ENCODE results near the gene COL4A6.

COL4A6 gene

DNA sequence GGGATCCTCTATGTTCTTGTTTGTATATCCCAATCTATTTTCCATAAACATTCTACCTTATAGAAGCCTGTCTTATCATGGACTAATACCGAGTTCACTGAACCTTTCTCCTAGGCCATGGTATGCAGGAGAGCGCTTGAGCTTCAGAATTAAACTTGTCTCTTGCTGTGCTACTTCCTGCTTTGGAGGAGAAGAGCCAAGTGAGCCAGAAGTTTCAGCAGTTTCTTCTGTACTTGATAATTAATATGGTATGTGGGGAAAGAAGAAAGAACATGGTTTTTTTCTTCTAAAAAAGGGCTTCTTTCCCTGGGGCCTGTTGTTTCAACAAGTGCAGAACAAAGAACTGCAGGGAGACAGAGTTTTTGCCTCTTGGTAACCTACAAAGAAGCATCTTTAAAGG is 173.8 kb downstream of the COL4A6 start:
- no peak for DNase-seq

DNA sequence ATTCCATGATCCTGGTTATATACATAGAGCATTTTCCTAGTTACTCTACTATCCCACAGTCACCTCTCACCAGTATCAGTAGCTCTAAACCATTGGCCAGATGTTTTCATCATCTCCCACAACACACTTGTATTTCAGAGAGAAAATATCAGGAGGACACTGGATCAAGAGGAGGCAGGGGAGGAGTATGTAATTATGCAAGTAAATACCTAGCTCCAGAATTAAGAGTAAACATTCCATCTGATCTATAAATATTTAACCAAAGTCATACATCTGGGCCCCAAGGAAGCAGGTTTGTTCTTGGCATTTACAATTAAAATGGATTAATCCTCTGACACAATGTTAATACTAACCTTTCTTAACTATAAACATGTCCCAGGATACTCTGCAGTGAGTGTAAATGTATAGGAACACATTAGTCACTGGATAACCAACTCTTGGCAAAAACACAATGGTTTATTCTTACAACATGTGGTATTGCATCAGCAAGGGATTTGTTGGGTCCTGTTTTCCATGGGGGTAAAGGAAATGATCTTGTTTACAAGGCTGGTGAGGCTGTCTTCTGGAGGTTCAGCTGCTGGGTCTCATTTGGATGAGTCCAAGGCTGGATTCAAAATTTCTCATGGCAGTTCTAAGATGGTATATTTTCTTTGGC is 176.5 kb downstream of the COL4A6 start:
- no peak for DNase-seq

DNA sequence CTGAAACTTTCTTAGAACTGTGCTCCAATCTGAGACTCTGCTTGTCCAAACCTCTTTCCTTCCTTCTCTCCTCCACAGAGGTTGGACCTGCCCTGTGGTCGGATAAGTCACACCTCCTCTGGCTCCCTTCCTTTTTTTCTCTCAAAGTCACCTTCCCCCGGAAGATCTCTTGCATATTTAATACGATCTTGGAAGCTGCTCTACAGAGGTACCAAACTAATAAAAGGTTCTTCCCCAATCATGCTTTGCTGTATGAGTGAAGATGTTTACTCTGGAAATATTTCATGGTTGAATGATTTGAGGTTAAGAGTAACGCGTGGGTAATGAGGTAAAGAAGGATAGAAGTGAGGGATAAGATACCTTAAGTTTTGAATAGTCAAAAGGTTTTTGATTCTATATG is 180.7 kb downstream of the COL4A6 start:
- no peak for DNase-seq

GRCh38 chrX:108254636-108255035 is 183.6 kb downstream of the COL4A6 start:
- no peak for DNase-seq

DNA sequence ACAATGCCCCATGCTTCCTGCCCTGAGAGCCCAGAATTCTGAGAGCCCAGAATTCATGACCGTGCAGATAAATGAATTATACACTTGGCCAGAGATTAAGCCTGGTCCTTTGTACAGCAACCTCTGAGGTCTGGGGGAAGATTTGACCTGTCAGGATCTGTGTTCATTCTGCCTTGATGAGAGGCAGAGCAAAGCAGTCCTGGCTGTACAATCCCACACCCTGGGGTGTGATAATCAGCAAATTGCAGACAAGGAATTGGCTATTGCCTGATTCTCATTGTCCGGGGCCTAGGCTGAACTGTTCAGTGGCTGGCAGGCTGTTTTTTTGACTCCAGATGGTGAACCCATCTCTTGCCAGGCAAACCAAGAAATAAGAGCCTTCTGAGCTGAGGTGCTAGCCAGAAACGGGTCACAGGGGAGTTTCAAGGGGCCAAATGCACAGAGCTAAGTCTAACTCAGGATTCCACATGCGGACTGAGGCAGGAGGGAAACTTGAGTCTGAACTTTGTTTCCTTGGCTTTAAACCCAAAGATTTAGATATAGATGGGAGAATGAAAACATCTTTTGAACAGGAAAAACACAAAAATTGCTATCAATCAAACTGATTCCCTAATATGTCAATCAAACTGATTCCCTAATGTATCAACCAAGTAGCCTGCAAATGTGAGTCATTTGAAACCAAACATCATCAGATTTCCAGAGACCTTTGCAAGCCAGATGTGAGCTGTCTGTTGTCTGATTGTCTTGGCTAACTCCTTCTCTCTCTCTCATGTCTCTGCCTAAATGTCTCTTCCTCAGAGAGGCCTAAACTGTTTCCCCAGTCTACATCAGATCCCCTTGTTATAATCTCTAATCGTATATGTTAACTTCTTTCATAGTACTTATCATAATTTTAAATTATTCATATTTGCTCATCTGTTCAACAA is 187.3 kb downstream of the COL4A6 start:
- no peak for DNase-seq

DNA sequence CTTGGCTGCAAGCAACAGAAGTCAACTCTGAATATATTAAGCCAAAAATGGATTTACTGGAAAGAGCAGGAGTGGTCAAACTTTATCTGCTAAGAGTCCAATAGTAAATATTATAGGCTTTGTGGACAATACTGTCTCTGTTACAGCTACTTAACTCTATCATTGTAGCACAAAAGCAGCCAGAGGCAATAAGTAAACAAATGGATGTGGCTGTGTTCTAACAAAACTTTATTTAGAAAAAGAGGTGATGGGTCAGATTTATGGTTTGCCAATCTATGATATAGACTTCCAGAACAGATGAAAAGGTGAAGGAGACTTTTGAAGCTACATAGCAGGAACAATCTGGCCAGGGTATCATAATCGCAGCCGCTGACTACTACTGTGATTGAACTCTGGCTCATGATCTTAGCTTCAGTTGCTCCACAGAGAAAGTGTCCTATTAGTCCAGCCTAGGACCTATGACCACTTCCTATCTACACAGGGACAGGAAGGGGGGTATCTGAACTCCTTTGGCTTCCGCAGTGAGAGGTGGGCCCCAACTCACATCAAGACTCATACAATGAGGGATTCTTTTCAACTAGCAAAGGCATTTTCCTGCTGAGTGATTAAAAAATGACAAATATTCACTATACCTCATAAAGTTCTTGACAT is 191.8 kb downstream of the COL4A6 start:
- DNase-seq, result no peak

DNA sequence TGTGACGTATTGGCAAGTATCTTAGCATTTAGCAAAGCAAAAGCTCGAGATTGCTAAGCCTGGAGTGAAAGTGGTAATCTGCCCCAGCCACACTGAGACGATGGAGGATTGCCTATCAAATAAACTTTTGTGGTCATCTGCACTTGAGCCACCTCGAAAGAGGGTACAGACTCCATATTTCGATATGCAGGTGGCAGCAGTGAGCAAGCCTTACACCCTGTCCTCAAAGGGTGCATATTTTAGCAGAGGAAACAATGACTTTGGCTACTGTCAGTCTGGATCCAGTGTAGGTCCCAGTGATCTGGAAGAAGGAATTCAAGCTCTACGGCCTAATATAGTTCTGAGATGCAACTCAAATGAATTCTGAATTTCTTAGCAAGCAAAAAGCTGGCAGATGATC is 192.8 kb downstream of the COL4A6 start:
- no peak for DNase-seq

GRCh38 chrX:108235986-108236385 is 202.2 kb downstream of the COL4A6 start:
- no peak for DNase-seq

GRCh38 chrX:108230574-108230973 is 207.6 kb downstream of the COL4A6 start:
- no peak for DNase-seq

GRCh38 chrX:108224727-108225621 is 213.2 kb downstream of the COL4A6 start:
- no peak for DNase-seq

GRCh38 chrX:108224218-108224617 is 214.0 kb downstream of the COL4A6 start:
- no peak for DNase-seq

DNA sequence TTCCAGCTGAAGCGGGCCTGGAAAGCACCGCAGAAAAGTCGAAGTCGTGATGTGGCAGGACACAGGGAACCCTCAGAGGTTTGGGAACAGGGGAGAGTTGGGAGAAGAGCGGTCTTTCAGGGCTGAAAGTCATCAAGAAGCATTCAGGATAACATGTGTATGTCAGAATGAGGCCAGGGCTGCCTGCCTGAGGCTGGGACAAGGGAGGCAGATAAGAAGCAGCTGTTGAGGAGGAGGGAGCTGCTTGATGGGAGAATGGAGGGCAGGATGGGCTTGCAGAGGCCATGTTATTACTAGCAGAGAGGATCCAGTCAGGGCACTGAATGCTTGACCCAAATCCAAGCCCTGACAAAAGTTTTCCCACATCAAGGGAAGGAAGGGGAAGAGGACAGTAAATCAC is 214.6 kb downstream of the COL4A6 start:
- DNase-seq, result no peak

- DNase-seq, result no peak
Observed at GRCh38 chrX:108221301-108221864, 216.8 kb downstream of the COL4A6 start.

GRCh38 chrX:108219949-108220601 is 218.1 kb downstream of the COL4A6 start:
- DNase-seq, result no peak

GRCh38 chrX:108217876-108218275 is 220.3 kb downstream of the COL4A6 start:
- DNase-seq, result no peak

- DNase-seq, result no peak
Observed at GRCh38 chrX:108216919-108217571, 221.2 kb downstream of the COL4A6 start.

GRCh38 chrX:108216405-108216804 is 221.8 kb downstream of the COL4A6 start:
- DNase-seq, result no peak

DNA sequence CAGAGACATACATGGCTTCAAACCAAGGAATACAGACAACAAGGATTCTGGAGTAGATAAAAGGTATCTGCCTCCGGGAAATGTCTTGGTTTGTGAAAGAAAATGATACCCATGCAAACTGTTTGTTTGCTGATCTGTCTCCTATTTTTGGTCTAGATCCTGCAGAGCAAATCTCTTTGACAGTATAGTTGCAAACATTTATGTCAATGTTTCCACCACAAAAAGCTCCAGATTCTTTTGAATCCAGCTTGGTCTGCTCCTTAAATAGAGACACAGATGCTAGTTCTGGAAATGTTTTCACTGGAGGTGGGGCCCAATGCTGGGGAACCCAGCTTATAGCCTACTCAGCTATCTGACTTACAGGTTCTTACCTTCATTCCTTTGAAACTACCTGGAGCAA is 226.9 kb downstream of the COL4A6 start:
- DNase-seq, result no peak

GRCh38 chrX:108209006-108209554 is 229.1 kb downstream of the COL4A6 start:
- DNase-seq, result no peak

DNA sequence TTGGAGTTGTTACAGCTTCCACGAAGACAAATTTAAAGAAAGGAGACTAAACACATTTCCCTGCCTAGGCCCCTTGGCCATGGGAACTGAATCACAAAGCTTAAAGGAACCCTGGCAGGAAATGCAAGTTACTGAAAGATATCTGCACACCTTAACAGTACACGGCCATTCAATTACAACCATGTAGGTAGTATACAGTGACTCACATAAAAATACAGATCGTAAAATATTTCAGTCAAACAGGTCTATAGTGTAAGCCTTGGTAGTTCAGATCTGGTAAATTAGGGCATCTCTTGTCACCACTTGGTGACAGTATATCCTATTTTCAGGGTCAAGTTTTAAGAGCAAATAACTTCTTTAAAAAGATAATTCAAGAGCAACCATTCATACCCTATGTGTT is 234.7 kb downstream of the COL4A6 start:
- no peak for DNase-seq

GRCh38 chrX:108199691-108200090 is 238.5 kb downstream of the COL4A6 start:
- no peak for DNase-seq

All from activated naive CD4-positive, alpha-beta T cell treated with Interleukin-2 at 50 U/mL for 16 hours (primary cell).